Keratinocyte (primary cell): ENCODE measurements around the gene MFAP4. TPM values are rescaled to one million over a fixed set of nuclear protein-coding genes. Genes with fewer than 3 reads are reported as not detected.

Experiments used
- DNase-seq: peaks from one replicate; pipeline ENCODE4 v3.0.0-alpha.2; 2011; ENCODE audit warnings: low read depth, missing footprints, low spot score
- FAIRE-seq: peaks from 2 replicates; lab custom pipeline; 2011; peaks lifted over from hg19 to GRCh38; lab: Jason Lieb, UNC
- H2AFZ ChIP-seq: 2 replicates; pipeline ENCODE4 v1.6.0; 2012; ENCODE audit warnings: low read length, control low read depth, inconsistent platforms; ENCODE audit not compliant: control insufficient read depth
- H3K27ac ChIP-seq: 2 replicates; pipeline ENCODE4 v1.5.1; 2011; ENCODE audit warnings: low read length; ENCODE audit not compliant: control insufficient read depth, insufficient read depth
- H3K27me3 ChIP-seq: 3 replicates; pipeline ENCODE4 v1.6.0; 2011; ENCODE audit warnings: low read length; ENCODE audit not compliant: control insufficient read depth, insufficient read depth; ENCODE audit errors: extremely low read depth
- H3K36me3 ChIP-seq, 2 experiments: 2 replicates in 1 of 2; 3 replicates in 1 of 2; pipeline ENCODE4 v1.5.1; 2011; ENCODE audit warnings: low read length in 2 of 2, mild to moderate bottlenecking in 1 of 2; ENCODE audit not compliant: control insufficient read depth in 2 of 2, insufficient read depth in 2 of 2; ENCODE audit errors: extremely low read depth in 1 of 2
- H3K4me1 ChIP-seq: 3 replicates; pipeline ENCODE4 v1.5.1; 2011; ENCODE audit warnings: low read length; ENCODE audit not compliant: control insufficient read depth, insufficient read depth; ENCODE audit errors: extremely low read depth
- H3K4me2 ChIP-seq: 3 replicates; pipeline ENCODE4 v1.6.0; 2011; ENCODE audit warnings: low read depth, low read length; ENCODE audit not compliant: control insufficient read depth, insufficient read depth; ENCODE audit errors: extremely low read depth
- H3K4me3 ChIP-seq, 3 experiments: fragments of 200-600 bp in 1 of 3; sonication (generic) in 1 of 3; 2 replicates in 2 of 3; 3 replicates in 1 of 3; pipeline ENCODE4 v1.5.1; 2011 to 2016; ENCODE audit warnings: low read length in 3 of 3, mild to moderate bottlenecking in 3 of 3, control low read depth in 2 of 3, inconsistent platforms in 1 of 3, low read depth in 1 of 3, mixed read lengths in 1 of 3, mixed run types in 1 of 3, moderate library complexity in 1 of 3; ENCODE audit not compliant: control insufficient read depth in 2 of 3, insufficient read depth in 2 of 3; ENCODE audit errors: extremely low read depth in 1 of 3
- H3K79me2 ChIP-seq: 2 replicates; pipeline ENCODE4 v1.6.0; 2012; ENCODE audit warnings: low read length; ENCODE audit not compliant: control insufficient read depth, insufficient read depth
- H3K9ac ChIP-seq: 3 replicates; pipeline ENCODE4 v1.6.0; 2011; ENCODE audit warnings: low read length; ENCODE audit not compliant: control insufficient read depth, insufficient read depth; ENCODE audit errors: extremely low read depth
- H3K9me1 ChIP-seq: 3 replicates; pipeline ENCODE4 v1.6.0; 2011; ENCODE audit warnings: low read length; ENCODE audit not compliant: control insufficient read depth, insufficient read depth; ENCODE audit errors: extremely low read depth
- H3K9me3 ChIP-seq: 2 replicates; pipeline ENCODE4 v1.5.1; 2012; ENCODE audit warnings: low read depth, low read length; ENCODE audit not compliant: control insufficient read depth
- H4K20me1 ChIP-seq: 3 replicates; pipeline ENCODE4 v1.6.0; 2011; ENCODE audit warnings: low read length; ENCODE audit not compliant: control insufficient read depth, insufficient read depth; ENCODE audit errors: extremely low read depth
- CTCF ChIP-seq, 3 experiments: IDR thresholded peaks in 1 of 3; conservative IDR thresholded peaks in 1 of 3; optimal IDR thresholded peaks in 1 of 3; 2 replicates in 2 of 3; 3 replicates in 1 of 3; pipeline versions ENCODE3 to v1.5.1; 2011; ENCODE audit warnings: low read length in 3 of 3, mild to moderate bottlenecking in 3 of 3, moderate library complexity in 2 of 3, control low read depth in 1 of 3, inconsistent platforms in 1 of 3; ENCODE audit not compliant: insufficient read depth in 2 of 3; ENCODE audit errors: extremely low read depth in 1 of 3
- EZH2 ChIP-seq: IDR thresholded peaks from one replicate; pipeline ENCODE4 v1.6.1; 2012; ENCODE audit warnings: inconsistent platforms, mild to moderate bottlenecking, low read length, moderate library complexity
- dilution Hi-C: fragments of 300-500 bp; cut with MboI; formaldehyde crosslinking; loops from one replicate; pipeline ENCODE4 v1.7.0; 2020; ENCODE audit warnings: low sequenced_read_pairs; ENCODE audit not compliant: extremely low pct_ligation_motif_present
- polyA plus RNA-seq, 5 experiments: library from polyadenylated mRNA; depleted of rRNA in 3 of 5; stranded (reverse) in 3 of 5; stranded (forward) in 1 of 5; unstranded in 1 of 5; fragments of >200 nt; gene quantifications; 1 replicate in 1 of 5; 2 replicates in 3 of 5; 3 replicates in 1 of 5; pipeline versions ENCODE4 v1.2.1 to v1.2.3, GENCODE V29; 2011 to 2012; ENCODE audit warnings: missing spikeins in 2 of 5, low read depth in 1 of 5, low replicate concordance in 1 of 5

MFAP4 gene
- polyA plus RNA-seq, 1 donor (not counting 4 experiments of a cell fraction or from before 2014, with no cell fraction given), result not detected

- Histone ChIP-seq H2AFZ (no peak overlapping the region), H3K27me3 (no peaks in the 10 kb centered on the region), H3K9ac (no peak overlapping the region), H3K4me3 (no peak overlapping the region), H3K4me1 (peaks cover 2% of the 10 kb centered on the region), H3K9me3 (no peaks in the 10 kb centered on the region), H4K20me1 (no peaks in the 10 kb centered on the region), H3K36me3 (no peaks in the 10 kb centered on the region), H3K4me2 (no peak overlapping the region), H3K9me1 (no peaks in the 10 kb centered on the region), H3K27ac (no peak overlapping the region), H3K79me2 (no peaks in the 10 kb centered on the region)
- DNase-seq (no peak), FAIRE-seq (no peak)
- TF ChIP-seq EZH2 (no peak), CTCF (optimal IDR thresholded peaks at IDR 0.05 in 1 of 3, IDR thresholded peaks at IDR 0.05 in 1 of 3, conservative IDR thresholded peaks at IDR 0.05 in 1 of 3; ENCODE audit: extremely low read depth in 1 of 3, insufficient read depth in 2 of 3, low read length in 3 of 3) (no peak)
- dilution Hi-C loops, result loop anchor here (25.0 kb wide), 1 partner anchor 294 kb away; no protein-coding TSS in a partner anchor
Measured at GRCh38 chr17:19368229-19368628, 18.8 kb downstream of the MFAP4 start.

GRCh38 chr17:19366637-19366972 is 20.4 kb downstream of the MFAP4 start:
- dilution Hi-C loops, result loop anchor here (25.0 kb wide), 1 partner anchor 296 kb away; no protein-coding TSS in a partner anchor
- Histone ChIP-seq H3K9me1 (no peaks in the 10 kb centered on the region), H3K9me3 (no peaks in the 10 kb centered on the region), H3K36me3 (no peaks in the 10 kb centered on the region), H3K9ac (no peak overlapping the region), H3K79me2 (peaks cover 2% of the 10 kb centered on the region), H3K4me2 (no peak overlapping the region), H3K27me3 (no peaks in the 10 kb centered on the region), H3K4me3 (no peak overlapping the region), H3K27ac (no peak overlapping the region), H3K4me1 (peaks cover 10% of the 10 kb centered on the region), H4K20me1 (no peaks in the 10 kb centered on the region), H2AFZ (no peak overlapping the region)
- TF ChIP-seq CTCF (optimal IDR thresholded peaks at IDR 0.05 in 1 of 3, IDR thresholded peaks at IDR 0.05 in 1 of 3, conservative IDR thresholded peaks at IDR 0.05 in 1 of 3; ENCODE audit: extremely low read depth in 1 of 3, insufficient read depth in 2 of 3, low read length in 3 of 3), result no peak
- TF ChIP-seq EZH2, result no peak
- no peak for DNase-seq
- no peak for FAIRE-seq
